Raji (cell line): ENCODE results near the gene UNC5A.

Experiments
- POLR2A ChIP-seq: IDR thresholded peaks from 2 replicates; pipeline ENCODE4 v1.6.1; 2011; ENCODE audit warnings: low read depth, low read length, control low read depth; ENCODE audit not compliant: insufficient read depth

UNC5A gene

DNA sequence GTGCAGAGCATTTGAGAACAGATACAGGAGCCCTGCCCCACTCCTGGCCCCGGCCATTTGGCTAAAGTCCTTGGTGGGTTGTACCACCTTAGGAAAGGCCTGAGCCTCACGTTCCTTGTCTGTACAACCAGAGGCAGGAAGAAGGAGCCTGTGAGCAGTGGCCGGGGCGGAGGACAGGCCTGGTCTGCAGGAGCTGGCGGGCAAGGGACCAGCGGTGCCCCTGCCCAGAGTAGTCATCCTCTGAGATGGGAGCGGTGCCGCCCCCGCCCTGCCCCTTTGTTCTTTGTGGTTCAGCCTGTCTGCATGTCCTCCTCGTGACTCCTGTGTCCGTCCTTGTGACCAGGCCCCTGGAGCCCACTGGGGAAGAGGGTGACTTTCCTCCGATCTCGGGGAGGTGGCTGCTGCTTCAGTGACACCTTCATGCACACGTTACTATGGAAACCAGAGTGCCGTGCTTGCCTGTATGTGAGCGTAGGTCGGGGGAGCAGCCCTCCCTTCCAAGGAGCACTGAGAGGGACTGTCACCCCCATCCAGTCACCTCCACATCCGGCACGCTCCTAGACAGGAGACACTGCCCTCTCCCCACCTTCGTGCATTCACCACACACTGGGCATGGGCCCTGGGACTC lies 42.9 kb downstream of the UNC5A start:
- TF ChIP-seq POLR2A, result no peak

DNA sequence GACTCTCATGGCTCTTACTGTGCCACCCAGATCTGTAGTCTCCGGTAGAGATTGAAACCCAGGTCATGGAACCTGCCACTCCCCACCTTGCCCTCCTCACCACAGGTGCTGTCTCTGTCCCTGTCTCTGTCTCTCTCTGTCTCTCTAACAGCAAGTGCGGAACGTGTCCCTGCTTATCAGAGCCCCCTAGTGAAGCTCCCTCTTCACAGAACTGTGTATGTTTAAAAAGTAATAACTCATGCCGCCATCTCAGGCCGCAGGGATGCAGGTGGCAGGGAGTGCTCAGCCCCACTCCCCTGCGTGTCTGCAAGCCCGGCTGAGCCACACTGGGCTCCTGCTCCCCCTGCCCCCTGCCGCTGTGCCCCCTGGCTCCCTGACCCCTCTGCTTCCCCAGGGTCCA lies 43.8 kb downstream of the UNC5A start:
- TF ChIP-seq POLR2A, result no peak

DNA sequence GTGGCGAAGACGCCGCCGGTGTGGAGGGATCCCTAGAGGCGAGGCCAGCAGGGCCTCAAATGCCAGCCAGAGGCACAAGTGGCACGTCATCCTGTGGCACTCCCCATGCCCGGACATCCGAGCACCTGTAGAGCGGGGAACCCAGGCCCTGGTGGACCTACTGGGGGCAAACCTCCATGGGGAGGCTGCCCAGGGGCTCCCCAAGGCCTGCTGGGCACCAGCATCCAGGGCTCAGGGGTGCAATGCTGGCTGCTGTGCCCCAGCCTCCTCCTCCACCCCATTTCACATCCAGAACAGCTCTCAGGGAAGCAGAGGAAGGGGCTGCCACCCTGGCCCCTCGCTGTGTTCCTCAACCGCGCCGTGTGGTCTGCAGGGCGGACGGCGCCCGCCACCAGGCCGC lies 45.2 kb downstream of the UNC5A start:
- no peak for TF ChIP-seq POLR2A

DNA sequence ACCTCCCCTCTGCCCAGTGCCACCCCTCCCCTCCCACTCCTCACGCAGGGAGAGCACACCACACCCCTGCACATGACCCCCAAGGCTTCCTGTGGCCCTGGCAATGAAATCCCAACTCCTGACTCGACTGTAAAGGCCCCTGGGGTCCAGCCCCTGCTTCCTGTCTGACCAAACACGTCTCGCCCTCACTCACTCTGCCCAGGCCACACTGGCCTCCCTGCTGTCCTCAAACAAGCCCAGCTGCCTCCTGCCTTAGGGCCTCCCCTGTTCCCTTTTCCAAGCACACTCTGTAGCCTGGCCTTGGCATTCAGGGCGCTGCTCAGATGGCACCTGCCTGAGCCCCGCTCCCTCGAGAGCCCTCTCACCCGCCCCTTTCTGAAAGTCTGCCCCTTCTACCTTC lies 46.4 kb downstream of the UNC5A start:
- TF ChIP-seq POLR2A, result no peak

DNA sequence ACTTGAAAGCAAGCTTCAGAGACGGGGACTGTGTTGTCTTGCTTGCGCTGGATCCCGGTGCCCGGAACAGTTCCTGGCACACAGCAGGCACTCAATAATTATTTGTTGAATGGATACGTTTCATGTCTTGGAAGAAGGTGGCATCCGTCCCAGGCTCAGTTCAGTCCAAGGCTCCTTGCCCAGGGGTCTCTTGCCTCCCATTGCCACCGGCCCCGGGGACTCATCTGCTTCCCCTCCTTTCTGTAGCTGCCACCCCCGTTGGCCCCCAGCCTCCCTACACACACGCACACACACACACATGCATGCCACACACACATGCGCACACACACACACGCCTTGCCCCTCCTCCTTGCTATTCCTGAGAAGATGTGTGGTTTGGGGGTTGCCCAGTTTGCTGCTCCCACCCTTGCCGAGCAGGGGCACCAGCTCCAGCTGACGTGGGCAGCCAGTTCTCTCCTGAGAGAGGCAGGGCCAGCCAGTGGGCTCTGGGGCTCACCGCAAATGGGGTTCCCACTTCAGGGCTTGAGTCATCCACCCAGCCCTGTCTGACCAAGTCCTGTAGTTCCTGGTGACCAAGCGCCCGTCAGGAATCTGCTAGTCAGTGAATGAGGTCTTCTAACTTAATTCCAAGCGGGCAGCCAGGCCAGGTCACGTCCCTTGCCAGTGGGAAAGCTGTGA lies 47.0 kb downstream of the UNC5A start:
- no peak for TF ChIP-seq POLR2A

DNA sequence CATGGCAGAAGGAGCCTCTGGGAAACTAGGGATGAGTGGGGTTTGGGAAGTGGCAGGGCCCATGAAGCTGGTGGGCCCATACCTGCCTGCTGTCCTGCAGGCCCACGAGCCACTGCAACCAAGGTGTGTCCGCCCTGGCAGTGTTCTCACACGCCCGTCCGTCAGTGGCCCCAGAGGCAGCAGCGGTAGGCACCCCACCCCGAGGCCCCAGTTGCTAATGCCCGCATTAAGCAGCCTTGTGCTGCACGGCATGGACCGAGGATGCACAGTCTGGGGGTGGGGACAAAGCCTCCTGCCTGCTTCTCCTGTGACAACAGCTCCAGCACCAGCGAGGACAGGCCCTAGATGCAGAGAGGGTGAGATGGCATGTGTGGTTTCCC lies 47.5 kb downstream of the UNC5A start:
- no peak for TF ChIP-seq POLR2A

DNA sequence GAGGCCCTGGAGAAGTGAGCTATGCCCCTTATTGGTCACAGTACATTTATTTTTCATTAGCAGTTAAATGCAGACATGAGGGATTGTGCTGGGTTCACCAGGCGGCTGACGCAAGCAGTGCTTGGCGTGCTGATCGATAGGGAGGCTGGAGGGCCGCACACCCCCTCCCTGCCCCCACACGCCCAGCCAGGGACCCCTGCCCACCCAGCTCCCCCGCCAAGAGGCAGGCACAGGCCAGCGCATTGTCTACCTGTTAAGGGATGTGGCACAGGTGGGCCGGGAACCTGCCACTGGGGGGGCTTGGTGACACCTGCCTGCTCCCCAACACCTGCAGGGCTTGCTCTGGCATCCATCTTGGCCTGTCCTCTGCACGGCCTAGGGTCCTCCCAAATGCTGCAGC lies 49.6 kb downstream of the UNC5A start:
- no peak for TF ChIP-seq POLR2A

DNA sequence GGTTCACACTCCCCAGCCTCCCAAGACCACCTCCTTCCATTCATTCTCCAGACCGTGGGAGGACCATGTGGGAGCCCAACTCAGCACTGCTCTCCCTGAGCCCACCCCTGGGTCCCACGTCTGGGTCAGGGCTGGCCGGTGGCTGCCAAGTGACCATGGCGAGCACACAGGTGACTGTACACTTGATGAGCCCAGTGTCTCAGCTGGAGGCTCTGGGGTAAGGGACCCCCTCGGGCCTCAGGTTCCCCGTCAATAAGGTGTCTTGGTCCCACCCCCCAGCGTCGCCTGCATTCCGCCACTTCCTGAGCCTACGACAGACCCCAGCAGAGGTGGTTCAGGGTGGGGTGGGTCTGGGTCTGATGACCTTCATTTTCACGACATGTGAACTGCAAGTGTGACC lies 50.0 kb downstream of the UNC5A start:
- TF ChIP-seq POLR2A, result no peak

DNA sequence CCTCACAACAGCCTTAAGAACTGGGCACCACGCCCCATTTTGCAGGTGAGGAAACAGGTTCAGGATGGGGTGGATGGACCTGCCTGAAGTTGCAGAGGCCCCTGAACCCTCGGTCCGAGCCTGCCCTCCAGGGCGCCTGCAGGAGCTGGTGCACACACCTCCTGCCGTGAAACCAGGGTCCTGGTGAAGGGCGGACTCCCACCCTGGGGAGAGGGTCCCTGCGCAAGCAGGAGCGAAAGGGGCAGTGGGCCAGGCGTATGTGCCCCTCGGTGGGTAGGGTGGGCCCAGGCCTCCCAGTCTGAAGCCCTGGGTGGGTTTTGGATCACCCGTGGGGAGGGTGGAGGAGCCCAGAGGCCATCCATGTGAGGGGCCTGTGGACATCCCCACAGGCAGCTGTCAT lies 50.9 kb downstream of the UNC5A start:
- no peak for TF ChIP-seq POLR2A

DNA sequence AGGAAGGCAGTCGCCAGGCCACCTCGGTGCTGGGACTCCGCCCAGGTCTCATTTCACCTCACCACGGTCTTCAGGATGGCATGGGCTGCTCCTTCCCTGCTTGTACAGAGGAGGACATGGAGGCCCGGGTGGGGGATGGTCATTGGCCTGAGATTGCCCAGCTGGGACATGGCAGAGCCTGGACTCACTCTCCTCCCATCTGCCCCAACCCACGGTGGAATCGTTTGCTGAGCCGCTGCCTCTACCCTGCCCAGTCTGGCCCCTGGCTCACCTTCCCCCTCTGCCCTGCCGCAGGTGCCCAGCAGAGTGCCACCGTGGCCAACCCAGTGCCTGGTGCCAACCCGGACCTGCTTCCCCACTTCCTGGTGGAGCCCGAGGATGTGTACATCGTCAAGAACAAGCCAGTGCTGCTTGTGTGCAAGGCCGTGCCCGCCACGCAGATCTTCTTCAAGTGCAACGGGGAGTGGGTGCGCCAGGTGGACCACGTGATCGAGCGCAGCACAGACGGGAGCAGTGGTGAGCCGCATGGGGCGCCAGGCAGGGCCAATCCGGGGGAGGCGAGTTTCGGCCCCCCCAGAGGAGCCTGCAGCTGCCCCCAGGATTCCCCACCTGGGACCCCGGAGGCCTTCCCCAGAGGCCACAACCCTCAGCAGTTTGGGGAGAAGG lies 52.1 kb downstream of the UNC5A start:
- no peak for TF ChIP-seq POLR2A

DNA sequence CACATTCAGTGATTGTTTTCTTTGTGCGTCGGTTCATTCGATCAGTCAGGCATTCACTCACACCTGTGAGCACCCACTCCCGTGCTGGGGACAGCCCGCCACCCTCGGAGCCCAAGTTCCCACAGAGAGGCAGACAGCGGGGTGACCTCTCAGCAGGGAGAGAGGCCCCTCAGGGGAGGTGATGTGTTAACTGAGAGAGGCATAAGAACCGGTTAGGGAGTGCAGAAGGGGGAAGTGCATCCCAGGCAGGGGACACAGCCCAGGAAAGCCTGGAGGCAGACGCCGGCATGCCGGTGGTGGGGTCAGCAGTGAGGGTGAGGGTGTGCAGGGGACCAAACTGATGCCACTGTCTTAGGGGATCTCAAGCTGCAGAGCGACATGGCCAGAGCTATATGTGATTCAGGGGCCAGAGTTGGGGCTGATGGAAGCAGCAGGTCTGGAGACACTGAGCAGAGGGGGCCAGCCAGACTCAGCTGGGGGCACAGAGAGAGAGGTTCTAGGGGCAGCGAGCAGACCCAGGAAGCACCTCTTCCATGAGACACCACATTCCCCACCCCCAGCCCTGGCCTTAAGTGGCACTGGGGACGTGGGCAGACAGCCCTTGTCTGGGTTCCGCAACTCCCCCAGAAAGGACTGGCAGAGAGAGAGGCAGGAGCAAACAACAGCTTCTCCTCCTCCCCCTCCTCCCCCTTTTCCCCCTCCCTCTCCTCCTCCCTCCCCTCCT lies 52.8 kb downstream of the UNC5A start:
- no peak for TF ChIP-seq POLR2A

DNA sequence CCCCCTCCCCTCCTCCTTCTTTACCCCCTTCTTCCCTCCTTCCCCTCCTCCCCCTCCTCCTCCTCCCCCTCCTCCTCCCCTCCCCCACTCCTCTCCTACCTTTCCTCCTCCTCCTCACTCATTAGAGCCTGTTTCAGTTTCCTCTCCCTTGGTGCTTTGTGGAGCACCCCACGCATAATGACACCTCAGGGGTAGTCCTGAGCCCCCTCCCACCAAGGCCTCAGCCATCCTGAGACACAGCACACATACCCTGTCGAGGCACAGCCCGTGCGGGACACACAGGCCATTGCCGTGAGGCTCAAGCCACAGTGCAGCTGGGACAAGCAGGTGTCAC lies 53.4 kb downstream of the UNC5A start:
- no peak for TF ChIP-seq POLR2A

DNA sequence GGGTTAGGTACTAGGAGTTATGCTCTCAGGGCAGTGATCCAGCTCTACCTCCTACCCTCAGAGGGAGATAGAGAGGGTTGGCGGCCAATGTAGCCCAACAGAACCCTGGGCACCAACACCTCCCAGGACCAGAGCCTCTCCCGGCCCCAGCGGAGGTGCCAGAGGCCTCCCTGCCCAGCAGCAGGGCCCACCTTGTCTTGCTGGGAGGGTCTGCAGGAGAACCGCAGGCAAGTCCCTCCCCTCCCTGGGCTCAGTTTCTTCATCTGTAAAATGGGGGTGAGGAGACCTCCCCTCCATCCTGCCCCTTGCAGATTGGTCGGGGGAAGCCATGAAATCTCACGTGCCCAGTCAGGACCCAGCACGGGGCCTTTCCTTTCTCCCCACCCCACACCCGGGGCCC lies 54.4 kb downstream of the UNC5A start:
- TF ChIP-seq POLR2A, result no peak

DNA sequence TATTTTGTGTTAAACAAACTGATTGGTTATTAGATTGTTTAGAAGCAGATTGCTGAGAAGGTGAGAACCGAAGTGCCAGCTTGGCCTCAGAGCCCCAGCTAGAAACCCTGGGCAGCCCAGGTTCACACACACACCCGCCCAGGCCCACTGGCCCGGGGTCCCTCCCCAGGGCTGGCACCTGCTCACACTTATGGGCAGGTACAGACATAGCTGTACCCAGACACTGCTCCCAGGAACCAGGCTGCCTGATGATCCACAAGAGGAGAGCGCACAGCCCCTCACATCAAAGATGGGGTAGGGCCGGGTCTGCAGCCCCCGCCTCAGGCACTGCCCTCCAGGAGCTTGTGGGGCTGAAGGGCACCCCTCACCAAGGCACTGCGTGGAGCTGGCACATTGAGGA lies 55.6 kb downstream of the UNC5A start:
- no peak for TF ChIP-seq POLR2A

DNA sequence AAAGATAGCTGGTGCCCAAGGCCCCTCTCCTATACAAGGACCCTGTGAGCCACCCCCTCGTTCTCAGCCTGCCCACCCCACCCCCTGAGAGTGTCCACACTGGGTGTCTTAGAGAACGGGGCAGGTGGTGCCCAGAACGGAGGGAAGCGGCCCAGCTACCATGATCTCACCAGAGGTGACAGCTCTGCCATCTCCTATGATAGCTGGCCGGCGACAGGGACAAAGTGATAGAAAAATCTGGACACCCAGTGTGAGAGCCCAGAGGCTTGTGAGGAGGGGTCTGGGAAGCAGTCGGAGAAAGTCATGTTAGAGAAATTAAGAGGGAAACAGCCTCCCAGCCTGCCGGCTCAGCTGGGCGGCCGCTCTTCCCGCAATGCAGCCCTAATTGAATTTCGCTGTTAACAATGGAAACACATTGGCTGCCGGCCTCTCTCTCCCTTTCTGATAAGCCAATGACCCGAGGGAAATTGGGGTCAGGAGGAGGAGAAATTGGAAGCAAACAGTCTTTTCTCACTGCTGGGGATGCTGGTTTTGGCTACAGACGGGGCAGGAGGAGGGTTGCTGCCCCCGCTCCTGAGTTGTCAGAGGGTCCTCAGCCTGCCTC lies 56.5 kb downstream of the UNC5A start:
- TF ChIP-seq POLR2A, result no peak

DNA sequence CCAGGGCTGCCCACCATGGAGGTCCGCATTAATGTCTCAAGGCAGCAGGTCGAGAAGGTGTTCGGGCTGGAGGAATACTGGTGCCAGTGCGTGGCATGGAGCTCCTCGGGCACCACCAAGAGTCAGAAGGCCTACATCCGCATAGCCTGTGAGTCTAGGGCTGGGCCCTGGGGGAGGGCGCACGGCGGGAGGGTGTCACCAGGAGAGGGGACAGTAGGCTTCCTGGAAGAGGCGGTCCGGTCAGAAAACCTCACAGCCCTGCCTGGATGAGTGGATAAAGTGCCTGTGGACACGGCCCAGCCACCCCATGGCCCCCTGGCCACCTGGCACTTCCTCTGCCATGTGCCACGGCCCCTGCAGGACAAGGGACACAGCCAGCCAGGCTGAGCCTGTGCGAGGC lies 57.8 kb downstream of the UNC5A start:
- TF ChIP-seq POLR2A, result no peak
